ENCODE measurements around the gene C8A. TPM values are rescaled to one million over a fixed set of nuclear protein-coding genes. Genes with fewer than 3 reads are reported as not detected.

C8A gene
- total and polyA plus RNA-seq, 2 of the 13 experiments (the other 11 are each of a cell fraction or from before 2014, with no cell fraction given): 10.5 to 15.0 TPM

DNA sequence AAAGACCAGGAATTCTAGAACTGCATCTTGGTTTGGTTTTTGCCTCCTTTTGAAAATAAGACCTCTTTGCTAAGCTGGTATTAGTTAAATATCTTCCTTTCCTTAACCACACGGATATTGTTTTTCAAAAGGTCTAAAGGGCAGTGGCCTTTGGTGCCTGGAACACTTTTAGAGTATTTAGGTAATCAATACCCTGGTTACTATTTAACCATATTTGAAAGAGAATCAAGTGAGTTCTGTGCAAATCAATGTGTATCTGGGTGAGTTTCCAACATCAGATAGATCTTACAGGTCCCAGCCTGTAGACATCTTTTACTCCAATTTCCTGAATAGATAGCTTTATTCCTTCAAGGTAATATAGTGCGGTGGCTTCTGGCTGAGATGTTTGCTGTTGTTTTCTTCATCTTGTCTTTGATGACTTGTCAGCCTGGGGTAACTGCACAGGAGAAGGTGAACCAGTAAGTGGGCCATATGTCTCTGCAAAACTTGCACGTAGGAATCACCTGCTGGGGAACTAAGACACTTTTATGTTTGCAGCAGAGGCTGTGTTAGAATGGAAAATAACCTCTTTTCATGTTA, at the start of gene C8A (continued):
- TF ChIP-seq, protein P1, sequence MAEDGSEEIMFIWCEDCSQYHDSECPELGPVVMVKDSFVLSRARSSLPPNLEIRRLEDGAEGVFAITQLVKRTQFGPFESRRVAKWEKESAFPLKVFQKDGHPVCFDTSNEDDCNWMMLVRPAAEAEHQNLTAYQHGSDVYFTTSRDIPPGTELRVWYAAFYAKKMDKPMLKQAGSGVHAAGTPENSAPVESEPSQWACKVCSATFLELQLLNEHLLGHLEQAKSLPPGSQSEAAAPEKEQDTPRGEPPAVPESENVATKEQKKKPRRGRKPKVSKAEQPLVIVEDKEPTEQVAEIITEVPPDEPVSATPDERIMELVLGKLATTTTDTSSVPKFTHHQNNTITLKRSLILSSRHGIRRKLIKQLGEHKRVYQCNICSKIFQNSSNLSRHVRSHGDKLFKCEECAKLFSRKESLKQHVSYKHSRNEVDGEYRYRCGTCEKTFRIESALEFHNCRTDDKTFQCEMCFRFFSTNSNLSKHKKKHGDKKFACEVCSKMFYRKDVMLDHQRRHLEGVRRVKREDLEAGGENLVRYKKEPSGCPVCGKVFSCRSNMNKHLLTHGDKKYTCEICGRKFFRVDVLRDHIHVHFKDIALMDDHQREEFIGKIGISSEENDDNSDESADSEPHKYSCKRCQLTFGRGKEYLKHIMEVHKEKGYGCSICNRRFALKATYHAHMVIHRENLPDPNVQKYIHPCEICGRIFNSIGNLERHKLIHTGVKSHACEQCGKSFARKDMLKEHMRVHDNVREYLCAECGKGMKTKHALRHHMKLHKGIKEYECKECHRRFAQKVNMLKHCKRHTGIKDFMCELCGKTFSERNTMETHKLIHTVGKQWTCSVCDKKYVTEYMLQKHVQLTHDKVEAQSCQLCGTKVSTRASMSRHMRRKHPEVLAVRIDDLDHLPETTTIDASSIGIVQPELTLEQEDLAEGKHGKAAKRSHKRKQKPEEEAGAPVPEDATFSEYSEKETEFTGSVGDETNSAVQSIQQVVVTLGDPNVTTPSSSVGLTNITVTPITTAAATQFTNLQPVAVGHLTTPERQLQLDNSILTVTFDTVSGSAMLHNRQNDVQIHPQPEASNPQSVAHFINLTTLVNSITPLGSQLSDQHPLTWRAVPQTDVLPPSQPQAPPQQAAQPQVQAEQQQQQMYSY (CRISPR knock-in tag; IDR thresholded peaks at IDR 0.05): no peak
- peak; percentile 42; the same call in 1 of the 2 replicates for TF ChIP-seq MIER3 (CRISPR knock-in tag; IDR thresholded peaks at IDR 0.05; ENCODE audit: borderline replicate concordance)
- no peak for TF ChIP-seq CENPX (CRISPR knock-in tag; IDR thresholded peaks at IDR 0.05)
- TF ChIP-seq, protein P2, sequence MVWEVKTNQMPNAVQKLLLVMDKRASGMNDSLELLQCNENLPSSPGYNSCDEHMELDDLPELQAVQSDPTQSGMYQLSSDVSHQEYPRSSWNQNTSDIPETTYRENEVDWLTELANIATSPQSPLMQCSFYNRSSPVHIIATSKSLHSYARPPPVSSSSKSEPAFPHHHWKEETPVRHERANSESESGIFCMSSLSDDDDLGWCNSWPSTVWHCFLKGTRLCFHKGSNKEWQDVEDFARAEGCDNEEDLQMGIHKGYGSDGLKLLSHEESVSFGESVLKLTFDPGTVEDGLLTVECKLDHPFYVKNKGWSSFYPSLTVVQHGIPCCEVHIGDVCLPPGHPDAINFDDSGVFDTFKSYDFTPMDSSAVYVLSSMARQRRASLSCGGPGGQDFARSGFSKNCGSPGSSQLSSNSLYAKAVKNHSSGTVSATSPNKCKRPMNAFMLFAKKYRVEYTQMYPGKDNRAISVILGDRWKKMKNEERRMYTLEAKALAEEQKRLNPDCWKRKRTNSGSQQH (CRISPR knock-in tag; IDR thresholded peaks at IDR 0.05; ENCODE audit: low read depth): no peak
- TF ChIP-seq, protein P3, sequence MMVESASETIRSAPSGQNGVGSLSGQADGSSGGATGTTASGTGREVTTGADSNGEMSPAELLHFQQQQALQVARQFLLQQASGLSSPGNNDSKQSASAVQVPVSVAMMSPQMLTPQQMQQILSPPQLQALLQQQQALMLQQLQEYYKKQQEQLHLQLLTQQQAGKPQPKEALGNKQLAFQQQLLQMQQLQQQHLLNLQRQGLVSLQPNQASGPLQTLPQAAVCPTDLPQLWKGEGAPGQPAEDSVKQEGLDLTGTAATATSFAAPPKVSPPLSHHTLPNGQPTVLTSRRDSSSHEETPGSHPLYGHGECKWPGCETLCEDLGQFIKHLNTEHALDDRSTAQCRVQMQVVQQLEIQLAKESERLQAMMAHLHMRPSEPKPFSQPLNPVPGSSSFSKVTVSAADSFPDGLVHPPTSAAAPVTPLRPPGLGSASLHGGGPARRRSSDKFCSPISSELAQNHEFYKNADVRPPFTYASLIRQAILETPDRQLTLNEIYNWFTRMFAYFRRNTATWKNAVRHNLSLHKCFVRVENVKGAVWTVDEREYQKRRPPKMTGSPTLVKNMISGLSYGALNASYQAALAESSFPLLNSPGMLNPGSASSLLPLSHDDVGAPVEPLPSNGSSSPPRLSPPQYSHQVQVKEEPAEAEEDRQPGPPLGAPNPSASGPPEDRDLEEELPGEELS (CRISPR knock-in tag; IDR thresholded peaks at IDR 0.05): peak; percentile 87
- no peak; the same call in 1 of the 2 replicates for TF ChIP-seq ZBTB7B (CRISPR knock-in tag; IDR thresholded peaks at IDR 0.05)
- TF ChIP-seq, protein P4, sequence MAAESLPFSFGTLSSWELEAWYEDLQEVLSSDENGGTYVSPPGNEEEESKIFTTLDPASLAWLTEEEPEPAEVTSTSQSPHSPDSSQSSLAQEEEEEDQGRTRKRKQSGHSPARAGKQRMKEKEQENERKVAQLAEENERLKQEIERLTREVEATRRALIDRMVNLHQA (CRISPR knock-in tag; IDR thresholded peaks at IDR 0.05): no peak
- TF ChIP-seq, protein P5, sequence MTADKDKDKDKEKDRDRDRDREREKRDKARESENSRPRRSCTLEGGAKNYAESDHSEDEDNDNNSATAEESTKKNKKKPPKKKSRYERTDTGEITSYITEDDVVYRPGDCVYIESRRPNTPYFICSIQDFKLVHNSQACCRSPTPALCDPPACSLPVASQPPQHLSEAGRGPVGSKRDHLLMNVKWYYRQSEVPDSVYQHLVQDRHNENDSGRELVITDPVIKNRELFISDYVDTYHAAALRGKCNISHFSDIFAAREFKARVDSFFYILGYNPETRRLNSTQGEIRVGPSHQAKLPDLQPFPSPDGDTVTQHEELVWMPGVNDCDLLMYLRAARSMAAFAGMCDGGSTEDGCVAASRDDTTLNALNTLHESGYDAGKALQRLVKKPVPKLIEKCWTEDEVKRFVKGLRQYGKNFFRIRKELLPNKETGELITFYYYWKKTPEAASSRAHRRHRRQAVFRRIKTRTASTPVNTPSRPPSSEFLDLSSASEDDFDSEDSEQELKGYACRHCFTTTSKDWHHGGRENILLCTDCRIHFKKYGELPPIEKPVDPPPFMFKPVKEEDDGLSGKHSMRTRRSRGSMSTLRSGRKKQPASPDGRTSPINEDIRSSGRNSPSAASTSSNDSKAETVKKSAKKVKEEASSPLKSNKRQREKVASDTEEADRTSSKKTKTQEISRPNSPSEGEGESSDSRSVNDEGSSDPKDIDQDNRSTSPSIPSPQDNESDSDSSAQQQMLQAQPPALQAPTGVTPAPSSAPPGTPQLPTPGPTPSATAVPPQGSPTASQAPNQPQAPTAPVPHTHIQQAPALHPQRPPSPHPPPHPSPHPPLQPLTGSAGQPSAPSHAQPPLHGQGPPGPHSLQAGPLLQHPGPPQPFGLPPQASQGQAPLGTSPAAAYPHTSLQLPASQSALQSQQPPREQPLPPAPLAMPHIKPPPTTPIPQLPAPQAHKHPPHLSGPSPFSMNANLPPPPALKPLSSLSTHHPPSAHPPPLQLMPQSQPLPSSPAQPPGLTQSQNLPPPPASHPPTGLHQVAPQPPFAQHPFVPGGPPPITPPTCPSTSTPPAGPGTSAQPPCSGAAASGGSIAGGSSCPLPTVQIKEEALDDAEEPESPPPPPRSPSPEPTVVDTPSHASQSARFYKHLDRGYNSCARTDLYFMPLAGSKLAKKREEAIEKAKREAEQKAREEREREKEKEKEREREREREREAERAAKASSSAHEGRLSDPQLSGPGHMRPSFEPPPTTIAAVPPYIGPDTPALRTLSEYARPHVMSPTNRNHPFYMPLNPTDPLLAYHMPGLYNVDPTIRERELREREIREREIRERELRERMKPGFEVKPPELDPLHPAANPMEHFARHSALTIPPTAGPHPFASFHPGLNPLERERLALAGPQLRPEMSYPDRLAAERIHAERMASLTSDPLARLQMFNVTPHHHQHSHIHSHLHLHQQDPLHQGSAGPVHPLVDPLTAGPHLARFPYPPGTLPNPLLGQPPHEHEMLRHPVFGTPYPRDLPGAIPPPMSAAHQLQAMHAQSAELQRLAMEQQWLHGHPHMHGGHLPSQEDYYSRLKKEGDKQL (CRISPR knock-in tag; IDR thresholded peaks at IDR 0.05; ENCODE audit: low read depth): peak; percentile 82
- TF ChIP-seq, protein P6, sequence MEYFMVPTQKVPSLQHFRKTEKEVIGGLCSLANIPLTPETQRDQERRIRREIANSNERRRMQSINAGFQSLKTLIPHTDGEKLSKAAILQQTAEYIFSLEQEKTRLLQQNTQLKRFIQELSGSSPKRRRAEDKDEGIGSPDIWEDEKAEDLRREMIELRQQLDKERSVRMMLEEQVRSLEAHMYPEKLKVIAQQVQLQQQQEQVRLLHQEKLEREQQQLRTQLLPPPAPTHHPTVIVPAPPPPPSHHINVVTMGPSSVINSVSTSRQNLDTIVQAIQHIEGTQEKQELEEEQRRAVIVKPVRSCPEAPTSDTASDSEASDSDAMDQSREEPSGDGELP (IDR thresholded peaks at IDR 0.05; ENCODE audit: borderline replicate concordance, low read depth): peak; percentile 53; the same call in 1 of the 2 replicates
- no peak; the same call in 1 of the 2 replicates for TF ChIP-seq TARDBP (CRISPR knock-in tag; IDR thresholded peaks at IDR 0.05)
- TF ChIP-seq SNRNP70 (IDR thresholded peaks at IDR 0.05; ENCODE audit: low read depth, low read length): no peak
- peak; percentile 88; the same call in 1 of the 2 replicates for TF ChIP-seq FOXJ3 (CRISPR knock-in tag; IDR thresholded peaks at IDR 0.05; ENCODE audit: borderline replicate concordance)
- TF ChIP-seq ZNF776 (CRISPR knock-in tag; IDR thresholded peaks at IDR 0.05): no peak
- no peak for TF ChIP-seq ARHGAP35 (CRISPR knock-in tag; IDR thresholded peaks at IDR 0.05; ENCODE audit: borderline replicate concordance)

All from HepG2 (cell line).